Endothelial cell of umbilical vein (primary cell): ENCODE results near the gene DCAF4. TPM values are rescaled to one million over a fixed set of nuclear protein-coding genes. Genes with fewer than 3 reads are reported as not detected.

Source experiments
- BruUV-seq: library from RNA; stranded (reverse); fragments of 400-500 nt; replicated peaks from 2 replicates; lab custom pipeline; 2021; lab: Mats Ljungman, UMichigan
- CTCF ChIA-PET: fragments of 300-600, 350-600 bp; sonication (Branson Sonifier 250); formaldehyde crosslinking; loops from one replicate; lab custom pipeline; 2021; ENCODE audit warnings: antibody characterized with exemption, inconsistent platforms; lab: Charles Lee
- POLR2A ChIA-PET: fragments of 300-600, 350-600 bp; sonication (Branson Sonifier 250); formaldehyde crosslinking; loops from one replicate; lab custom pipeline; 2021; ENCODE audit warnings: antibody characterized with exemption, inconsistent platforms; lab: Charles Lee
- DNase-seq: peaks from one replicate; pipeline ENCODE4 v3.0.0-alpha.2; 2011; ENCODE audit warnings: low read depth, low spot score
- FAIRE-seq: peaks from 2 replicates; lab custom pipeline; 2011; peaks lifted over from hg19 to GRCh38; lab: Jason Lieb, UNC
- H2AFZ ChIP-seq: 2 replicates; pipeline ENCODE4 v1.6.0; 2012; ENCODE audit warnings: low read depth, low read length, control low read depth, inconsistent platforms
- H3K27ac ChIP-seq: 2 replicates; pipeline ENCODE4 v1.5.1; 2011; ENCODE audit warnings: low read depth, mild to moderate bottlenecking, control low read depth, low read length, moderate library complexity; ENCODE audit not compliant: insufficient read depth
- H3K27me3 ChIP-seq, 2 experiments: 2 replicates each; pipeline versions ENCODE4 v1.6.0 to v1.6.1; 2011; ENCODE audit warnings: low read length in 2 of 2, mixed read lengths in 1 of 2; ENCODE audit not compliant: control insufficient read depth in 2 of 2, insufficient read depth in 2 of 2
- H3K36me3 ChIP-seq, 2 experiments: 2 replicates in 1 of 2; 3 replicates in 1 of 2; pipeline ENCODE4 v1.5.1; 2011; ENCODE audit warnings: low read length in 2 of 2, mild to moderate bottlenecking in 1 of 2, moderate library complexity in 1 of 2; ENCODE audit not compliant: control insufficient read depth in 2 of 2, insufficient read depth in 2 of 2; ENCODE audit errors: extremely low read depth in 1 of 2
- H3K4me1 ChIP-seq: 3 replicates; pipeline ENCODE4 v1.5.1; 2011; ENCODE audit warnings: mild to moderate bottlenecking, low read length; ENCODE audit not compliant: control insufficient read depth, insufficient read depth; ENCODE audit errors: extremely low read depth
- H3K4me2 ChIP-seq: 2 replicates; pipeline ENCODE4 v1.6.1; 2011; ENCODE audit warnings: low read length, control low read depth, mixed read lengths; ENCODE audit not compliant: insufficient read depth
- H3K4me3 ChIP-seq, 3 experiments: fragments of 200-600 bp in 1 of 3; sonication (generic), shearing (Covaris generic) in 1 of 3; replicated peaks in 1 of 3; 2 replicates each; pipeline ENCODE4 v1.5.1; 2011 to 2016; ENCODE audit warnings: control low read depth in 3 of 3, low read length in 3 of 3, mild to moderate bottlenecking in 2 of 3, inconsistent platforms in 1 of 3, low read depth in 1 of 3, moderate library complexity in 1 of 3; ENCODE audit not compliant: insufficient read depth in 1 of 3
- H3K79me2 ChIP-seq: 2 replicates; pipeline ENCODE4 v1.6.0; 2012; ENCODE audit warnings: low read length, inconsistent platforms; ENCODE audit not compliant: control insufficient read depth, insufficient read depth
- H3K9ac ChIP-seq: replicated peaks from 2 replicates; pipeline ENCODE3; 2011; ENCODE audit warnings: low read length, control low read depth; ENCODE audit not compliant: insufficient read depth; ENCODE audit errors: extremely low read depth
- H3K9me1 ChIP-seq: replicated peaks from 3 replicates; pipeline ENCODE4 v1.6.0; 2011; ENCODE audit warnings: mild to moderate bottlenecking, low read length; ENCODE audit not compliant: control insufficient read depth, insufficient read depth; ENCODE audit errors: extremely low read depth
- H3K9me3 ChIP-seq: replicated peaks from 2 replicates; pipeline ENCODE4 v1.5.1; 2012; ENCODE audit warnings: low read length, inconsistent platforms; ENCODE audit not compliant: control insufficient read depth, insufficient read depth
- H4K20me1 ChIP-seq: replicated peaks from 2 replicates; pipeline ENCODE3; 2011; ENCODE audit warnings: mild to moderate bottlenecking, low read length; ENCODE audit not compliant: control insufficient read depth, insufficient read depth; ENCODE audit errors: extremely low read depth
- EZH2 ChIP-seq: IDR thresholded peaks from 2 replicates; pipeline ENCODE4 v1.6.1; 2012; ENCODE audit warnings: borderline replicate concordance, low read depth, mild to moderate bottlenecking, moderate library complexity, low read length, inconsistent platforms; ENCODE audit not compliant: severe bottlenecking
- FOS ChIP-seq: IDR thresholded peaks from 2 replicates; pipeline ENCODE4 v1.6.1; 2011; ENCODE audit warnings: mild to moderate bottlenecking, low read length, moderate library complexity, borderline replicate concordance; ENCODE audit not compliant: insufficient read depth
- GATA2 ChIP-seq: IDR thresholded peaks from 2 replicates; pipeline ENCODE4 v1.7.0; 2011; ENCODE audit warnings: low read depth, mild to moderate bottlenecking, moderate library complexity, mixed read lengths, low read length; ENCODE audit not compliant: insufficient read length, insufficient read depth
- JUN ChIP-seq: IDR thresholded peaks from 2 replicates; pipeline ENCODE4 v1.6.1; 2011; ENCODE audit warnings: borderline replicate concordance, low read depth; ENCODE audit not compliant: insufficient read length, insufficient read depth
- MYC ChIP-seq: IDR thresholded peaks from one replicate; pipeline ENCODE4 v1.6.1; 2011; ENCODE audit warnings: mild to moderate bottlenecking, low read depth, low read length
- POLR2A ChIP-seq: IDR thresholded peaks from 2 replicates; pipeline ENCODE4 v1.6.1; 2012; ENCODE audit warnings: low read depth, mild to moderate bottlenecking, control low read depth, low read length
- POLR2AphosphoS5 ChIP-seq: IDR thresholded peaks from 2 replicates; pipeline ENCODE4 v1.6.1; 2012; ENCODE audit warnings: low read depth, mild to moderate bottlenecking, control low read depth, low read length, moderate library complexity; ENCODE audit not compliant: insufficient read depth
- dilution Hi-C: fragments of 300-500 bp; cut with MboI; formaldehyde crosslinking; loops from one replicate; pipeline ENCODE4 v1.15.0; 2019; ENCODE audit warnings: low sequenced_read_pairs; ENCODE audit not compliant: extremely low pct_ligation_motif_present
- intact Hi-C: fragments of 100-400 bp; cut with micrococcal nuclease; formaldehyde crosslinking; loops from one replicate; pipeline ENCODE4 v1.10.0; 2022
- polyA plus RNA-seq, 4 experiments: library from polyadenylated mRNA; depleted of rRNA in 3 of 4; stranded (reverse) in 3 of 4; unstranded in 1 of 4; fragments of >200 nt; gene quantifications; 2 replicates each; pipeline versions ENCODE4 v1.2.1 to v1.2.3, GENCODE V29; 2011 to 2012; ENCODE audit warnings: missing spikeins in 1 of 4
- total RNA-seq: library from RNA; stranded (reverse); gene quantifications from 2 replicates; pipeline ENCODE4 v1.2.3, GENCODE V29; 2021
- TF ChIP-seq, protein P1 (sequence below), 2 donors: IDR thresholded peaks; 1 replicate in 1 of 2; 2 replicates in 1 of 2; pipeline ENCODE4 v1.5.1; 2011; ENCODE audit warnings: low read length in 2 of 2, mild to moderate bottlenecking in 2 of 2, moderate library complexity in 2 of 2, control low read depth in 1 of 2, inconsistent platforms in 1 of 2, low read depth in 1 of 2; ENCODE audit not compliant: insufficient read depth in 1 of 2; ENCODE audit errors: extremely low read depth in 1 of 2
- TF ChIP-seq, protein P2 (sequence below): IDR thresholded peaks from 2 replicates; pipeline ENCODE4 v1.6.1; 2011; ENCODE audit not compliant: insufficient read depth, insufficient read length

DCAF4 gene
- total and polyA plus RNA-seq, 2 donors (not counting 3 experiments of a cell fraction or from before 2014, with no cell fraction given) = 8.6 to 15.8 TPM

DNA sequence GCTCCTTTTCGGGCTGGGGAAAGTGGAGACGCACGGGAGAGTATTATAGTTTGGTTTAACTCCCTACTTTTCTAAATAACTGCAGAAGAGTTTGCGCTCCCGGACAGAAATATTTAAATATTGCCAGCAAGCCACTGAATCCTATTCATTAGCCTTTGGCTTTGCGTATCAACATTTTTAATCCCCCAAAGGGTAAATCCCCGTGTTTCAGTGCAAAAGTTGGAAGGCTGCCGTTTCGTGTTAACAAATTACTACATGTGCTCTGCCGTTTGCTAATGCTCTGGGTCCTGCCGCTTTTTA, 32.0 kb upstream of the DCAF4 start:
- Histone ChIP-seq H3K4me1 (peaks cover 27% of the 10 kb centered on the region), H3K9me3 (no peaks in the 10 kb centered on the region), H4K20me1 (no peaks in the 10 kb centered on the region), H3K9ac (peak overlapping the region; percentile 50), H3K27ac (peak overlapping the region; percentile 39), H3K4me3 (peak overlapping the region; percentile 61 to 92 (median 72)), H3K27me3 (no peaks in the 10 kb centered on the region), H3K9me1 (no peaks in the 10 kb centered on the region), H2AFZ (peak overlapping the region; percentile 93), H3K4me2 (peak overlapping the region; percentile 89), H3K36me3 (no peaks in the 10 kb centered on the region), H3K79me2 (peaks cover 22% of the 10 kb centered on the region)
- dilution Hi-C loops = no loop called here
- no peak for DNase-seq
- TSS peak; percentile 85 for BruUV-seq
- FAIRE-seq = no peak
- ChIA-PET POLR2A (interaction anchor here (0.9 to 1.8 kb wide), 4 partner anchors 8 to 216 kb away, joined by 3 to 11 read pairs (median 3); no protein-coding TSS in a partner anchor), CTCF (interaction anchor here (0.5 to 4.6 kb wide), 21 partner anchors 10 to 576 kb away, joined by 3 to 59 read pairs (median 4); no protein-coding TSS in a partner anchor)
- intact Hi-C loops = loop anchor here (1.0 to 2.0 kb wide), 7 partner anchors 32 to 377 kb away; partner anchors contain the start of gene DCAF4
- TF ChIP-seq, protein P1, sequence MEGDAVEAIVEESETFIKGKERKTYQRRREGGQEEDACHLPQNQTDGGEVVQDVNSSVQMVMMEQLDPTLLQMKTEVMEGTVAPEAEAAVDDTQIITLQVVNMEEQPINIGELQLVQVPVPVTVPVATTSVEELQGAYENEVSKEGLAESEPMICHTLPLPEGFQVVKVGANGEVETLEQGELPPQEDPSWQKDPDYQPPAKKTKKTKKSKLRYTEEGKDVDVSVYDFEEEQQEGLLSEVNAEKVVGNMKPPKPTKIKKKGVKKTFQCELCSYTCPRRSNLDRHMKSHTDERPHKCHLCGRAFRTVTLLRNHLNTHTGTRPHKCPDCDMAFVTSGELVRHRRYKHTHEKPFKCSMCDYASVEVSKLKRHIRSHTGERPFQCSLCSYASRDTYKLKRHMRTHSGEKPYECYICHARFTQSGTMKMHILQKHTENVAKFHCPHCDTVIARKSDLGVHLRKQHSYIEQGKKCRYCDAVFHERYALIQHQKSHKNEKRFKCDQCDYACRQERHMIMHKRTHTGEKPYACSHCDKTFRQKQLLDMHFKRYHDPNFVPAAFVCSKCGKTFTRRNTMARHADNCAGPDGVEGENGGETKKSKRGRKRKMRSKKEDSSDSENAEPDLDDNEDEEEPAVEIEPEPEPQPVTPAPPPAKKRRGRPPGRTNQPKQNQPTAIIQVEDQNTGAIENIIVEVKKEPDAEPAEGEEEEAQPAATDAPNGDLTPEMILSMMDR (IDR thresholded peaks at IDR 0.05; ENCODE audit: extremely low read depth in 1 of 2, insufficient read depth in 1 of 2, low read depth in 1 of 2, low read length in 2 of 2) = no peak
- TF ChIP-seq MYC (no peak), EZH2 (no peak), JUN (no peak), FOS (no peak), GATA2 (no peak), POLR2A (no peak), POLR2AphosphoS5 (no peak)
- TF ChIP-seq, protein P2, sequence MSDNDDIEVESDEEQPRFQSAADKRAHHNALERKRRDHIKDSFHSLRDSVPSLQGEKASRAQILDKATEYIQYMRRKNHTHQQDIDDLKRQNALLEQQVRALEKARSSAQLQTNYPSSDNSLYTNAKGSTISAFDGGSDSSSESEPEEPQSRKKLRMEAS = no peak
